Choroid plexus epithelial cell (primary cell): ENCODE results near the gene UGT2A3.

Source experiments
- DNase-seq: peaks from one replicate; pipeline ENCODE4 v3.0.0-alpha.2; 2010; ENCODE audit warnings: low read depth
- H3K4me3 ChIP-seq: 2 replicates; pipeline ENCODE4 v1.5.1; 2011; ENCODE audit warnings: low read depth, mild to moderate bottlenecking, control low read depth, low read length, moderate library complexity
- TF ChIP-seq, protein P1 (sequence below): conservative IDR thresholded peaks from 2 replicates; pipeline ENCODE4 v1.5.1; 2011; ENCODE audit warnings: low read depth, mild to moderate bottlenecking, control low read depth, inconsistent platforms, low read length, moderate library complexity

UGT2A3 gene

GRCh38 chr4:68905598-68905938 is 46.0 kb downstream of the UGT2A3 start:
- no peak for DNase-seq
- TF ChIP-seq, protein P1, sequence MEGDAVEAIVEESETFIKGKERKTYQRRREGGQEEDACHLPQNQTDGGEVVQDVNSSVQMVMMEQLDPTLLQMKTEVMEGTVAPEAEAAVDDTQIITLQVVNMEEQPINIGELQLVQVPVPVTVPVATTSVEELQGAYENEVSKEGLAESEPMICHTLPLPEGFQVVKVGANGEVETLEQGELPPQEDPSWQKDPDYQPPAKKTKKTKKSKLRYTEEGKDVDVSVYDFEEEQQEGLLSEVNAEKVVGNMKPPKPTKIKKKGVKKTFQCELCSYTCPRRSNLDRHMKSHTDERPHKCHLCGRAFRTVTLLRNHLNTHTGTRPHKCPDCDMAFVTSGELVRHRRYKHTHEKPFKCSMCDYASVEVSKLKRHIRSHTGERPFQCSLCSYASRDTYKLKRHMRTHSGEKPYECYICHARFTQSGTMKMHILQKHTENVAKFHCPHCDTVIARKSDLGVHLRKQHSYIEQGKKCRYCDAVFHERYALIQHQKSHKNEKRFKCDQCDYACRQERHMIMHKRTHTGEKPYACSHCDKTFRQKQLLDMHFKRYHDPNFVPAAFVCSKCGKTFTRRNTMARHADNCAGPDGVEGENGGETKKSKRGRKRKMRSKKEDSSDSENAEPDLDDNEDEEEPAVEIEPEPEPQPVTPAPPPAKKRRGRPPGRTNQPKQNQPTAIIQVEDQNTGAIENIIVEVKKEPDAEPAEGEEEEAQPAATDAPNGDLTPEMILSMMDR, result no peak
- H3K4me3 ChIP-seq, result no peak overlapping the region

GRCh38 chr4:68904786-68905185 is 46.8 kb downstream of the UGT2A3 start:
- TF ChIP-seq, protein P1, result peak; percentile 18
- DNase-seq, result no peak
- H3K4me3 ChIP-seq, result no peak overlapping the region

- no peak overlapping the region for H3K4me3 ChIP-seq
- TF ChIP-seq, protein P1, result no peak
- DNase-seq, result no peak
Observed at GRCh38 chr4:68896749-68897148, 54.9 kb downstream of the UGT2A3 start.

DNA sequence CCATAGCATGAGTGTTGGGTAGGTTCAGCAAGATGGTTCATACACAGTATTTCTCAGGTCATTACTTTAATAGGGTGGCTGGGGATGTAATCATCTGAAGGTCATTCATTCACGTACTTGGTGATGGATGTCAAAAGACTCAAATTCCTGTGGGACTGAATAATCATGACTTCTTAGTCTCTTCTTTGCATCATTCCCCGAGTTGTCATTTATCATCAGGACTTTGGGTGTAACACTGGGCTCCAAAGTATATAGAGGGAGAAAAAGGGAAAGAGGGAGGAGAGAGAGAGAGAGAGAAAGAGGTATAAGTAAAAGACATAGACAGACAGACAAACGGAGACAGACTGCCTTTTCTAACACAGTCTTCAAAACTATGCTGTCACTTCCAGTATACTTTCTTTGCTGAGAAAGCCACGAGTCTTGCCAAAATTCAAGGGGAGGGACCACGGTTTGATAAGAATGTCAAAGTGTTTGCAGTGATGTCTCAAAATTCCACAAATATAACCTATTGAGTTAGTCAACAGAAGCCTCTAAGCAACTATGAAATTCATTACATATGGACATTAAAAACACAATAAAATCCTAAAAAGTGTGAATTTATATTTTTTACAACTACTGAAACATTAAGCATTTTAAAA is 55.9 kb downstream of the UGT2A3 start:
- H3K4me3 ChIP-seq, result no peak overlapping the region
- no peak for DNase-seq
- TF ChIP-seq, protein P1, result no peak

GRCh38 chr4:68892861-68893260 is 58.7 kb downstream of the UGT2A3 start:
- DNase-seq, result no peak
- H3K4me3 ChIP-seq, result no peak overlapping the region
- TF ChIP-seq, protein P1, result no peak

- H3K4me3 ChIP-seq, result no peak overlapping the region
- TF ChIP-seq, protein P1, result no peak
Observed at GRCh38 chr4:68891678-68892077, 59.9 kb downstream of the UGT2A3 start.

DNA sequence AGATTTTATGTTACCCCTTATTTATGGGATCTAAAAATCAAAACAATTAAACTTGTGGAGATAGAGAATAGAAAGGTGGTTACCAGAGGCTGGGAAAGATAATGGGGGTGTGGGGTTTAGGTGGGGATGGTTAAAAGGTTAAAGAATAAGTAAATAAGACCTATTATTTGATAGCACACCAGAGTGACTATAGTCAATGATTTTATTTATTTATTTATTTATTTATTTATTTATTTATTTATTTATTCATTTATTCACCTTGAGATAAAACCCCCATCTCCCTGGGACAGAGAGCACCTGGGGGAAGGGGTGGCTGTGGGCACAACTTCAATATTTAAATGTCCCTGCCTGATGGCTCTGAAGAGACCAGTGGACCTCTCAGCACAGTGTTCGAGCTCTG is 66.1 kb downstream of the UGT2A3 start:
- H3K4me3 ChIP-seq, result no peak overlapping the region
- no peak for DNase-seq
- TF ChIP-seq, protein P1, result no peak

More at GRCh38 chr4:68891678-68892077, 59.9 kb downstream of the UGT2A3 start:
- DNase-seq, result no peak
